ENCODE measurements around the gene ZFP42.

The ZFP42 gene

GRCh38 chr4:188008377-188008776 lies 12.8 kb downstream of the ZFP42 start:
- H2AFZ ChIP-seq (ENCODE audit: low read length) = no peak overlapping the region
- H3K79me2 ChIP-seq (ENCODE audit: low read length) = no peaks in the 10 kb centered on the region
- no peaks in the 10 kb centered on the region for H3K27me3 ChIP-seq (replicated peaks; ENCODE audit: insufficient read depth, low read length)
- no peaks in the 10 kb centered on the region for H4K20me1 ChIP-seq (ENCODE audit: insufficient read depth, low read length)
- H3K9ac ChIP-seq (ENCODE audit: low read length) = no peak overlapping the region
- H3K36me3 ChIP-seq (replicated peaks; ENCODE audit: insufficient read depth, low read length) = no peaks in the 10 kb centered on the region
- no peak overlapping the region for H3K4me2 ChIP-seq (ENCODE audit: low read depth, low read length)
- H3K9me2 ChIP-seq (replicated peaks; ENCODE audit: insufficient read depth, low read length) = no peaks in the 10 kb centered on the region
- no peaks in the 10 kb centered on the region for H3F3A ChIP-seq (ENCODE audit: insufficient read depth, low read length)
- H3K4me1 ChIP-seq (ENCODE audit: low read length) = no peaks in the 10 kb centered on the region
- H3K4me3 ChIP-seq (ENCODE audit: low read length) = no peak overlapping the region
- DNase-seq = no peak
- no peaks in the 10 kb centered on the region for H3K9me3 ChIP-seq (replicated peaks; ENCODE audit: insufficient read depth, low read length)
- H3K27ac ChIP-seq (ENCODE audit: low read length) = no peak overlapping the region
- TF ChIP-seq EZH2 (optimal IDR thresholded peaks at IDR 0.05; ENCODE audit: low read depth, low read length) (no peak), CTCF (IDR thresholded peaks at IDR 0.05; ENCODE audit: low read length) (no peak), EZH2phosphoT487 (IDR thresholded peaks at IDR 0.05; ENCODE audit: low read length) (no peak)

DNA sequence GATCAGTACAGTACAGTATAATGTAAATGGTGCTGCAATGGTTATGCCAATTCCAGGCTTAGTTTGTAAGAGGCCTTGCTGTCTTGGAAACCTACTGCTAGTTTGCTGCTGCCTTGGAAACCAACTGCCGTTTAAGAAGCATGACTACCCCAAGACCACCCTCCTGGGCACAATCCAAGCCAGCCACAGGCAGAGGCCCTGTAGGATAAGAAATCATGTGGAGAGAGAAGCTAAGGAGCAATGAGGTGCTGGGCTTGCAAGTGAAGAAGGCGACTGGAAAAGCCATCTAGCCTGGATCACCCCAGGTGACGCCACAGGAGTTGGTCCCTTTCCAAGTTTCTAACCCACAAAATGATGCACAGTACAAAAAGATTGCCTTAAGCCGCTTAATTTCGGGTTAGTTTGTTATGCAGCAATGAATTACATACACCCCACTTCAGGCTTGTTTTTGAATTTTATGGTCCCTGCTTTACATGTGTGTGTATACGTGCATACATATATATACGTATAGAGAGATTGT lies 16.9 kb downstream of the ZFP42 start:
- no peaks in the 10 kb centered on the region for H3K79me2 ChIP-seq (ENCODE audit: low read length)
- no peak overlapping the region for H3K9ac ChIP-seq (ENCODE audit: low read length)
- no peaks in the 10 kb centered on the region for H4K20me1 ChIP-seq (ENCODE audit: insufficient read depth, low read length)
- no peaks in the 10 kb centered on the region for H3K27me3 ChIP-seq (replicated peaks; ENCODE audit: insufficient read depth, low read length)
- TF ChIP-seq EZH2 (optimal IDR thresholded peaks at IDR 0.05; ENCODE audit: low read depth, low read length) (no peak), CTCF (IDR thresholded peaks at IDR 0.05; ENCODE audit: low read length) (no peak), EZH2phosphoT487 (IDR thresholded peaks at IDR 0.05; ENCODE audit: low read length) (no peak)
- no peak overlapping the region for H3K4me3 ChIP-seq (ENCODE audit: low read length)
- H3K9me3 ChIP-seq (replicated peaks; ENCODE audit: insufficient read depth, low read length) = no peaks in the 10 kb centered on the region
- H3F3A ChIP-seq (ENCODE audit: insufficient read depth, low read length) = no peaks in the 10 kb centered on the region
- no peak overlapping the region for H2AFZ ChIP-seq (ENCODE audit: low read length)
- no peak overlapping the region for H3K27ac ChIP-seq (ENCODE audit: low read length)
- no peak for DNase-seq
- H3K9me2 ChIP-seq (replicated peaks; ENCODE audit: insufficient read depth, low read length) = no peaks in the 10 kb centered on the region
- H3K4me2 ChIP-seq (ENCODE audit: low read depth, low read length) = no peak overlapping the region
- H3K4me1 ChIP-seq (ENCODE audit: low read length) = no peaks in the 10 kb centered on the region
- no peaks in the 10 kb centered on the region for H3K36me3 ChIP-seq (replicated peaks; ENCODE audit: insufficient read depth, low read length)

DNA sequence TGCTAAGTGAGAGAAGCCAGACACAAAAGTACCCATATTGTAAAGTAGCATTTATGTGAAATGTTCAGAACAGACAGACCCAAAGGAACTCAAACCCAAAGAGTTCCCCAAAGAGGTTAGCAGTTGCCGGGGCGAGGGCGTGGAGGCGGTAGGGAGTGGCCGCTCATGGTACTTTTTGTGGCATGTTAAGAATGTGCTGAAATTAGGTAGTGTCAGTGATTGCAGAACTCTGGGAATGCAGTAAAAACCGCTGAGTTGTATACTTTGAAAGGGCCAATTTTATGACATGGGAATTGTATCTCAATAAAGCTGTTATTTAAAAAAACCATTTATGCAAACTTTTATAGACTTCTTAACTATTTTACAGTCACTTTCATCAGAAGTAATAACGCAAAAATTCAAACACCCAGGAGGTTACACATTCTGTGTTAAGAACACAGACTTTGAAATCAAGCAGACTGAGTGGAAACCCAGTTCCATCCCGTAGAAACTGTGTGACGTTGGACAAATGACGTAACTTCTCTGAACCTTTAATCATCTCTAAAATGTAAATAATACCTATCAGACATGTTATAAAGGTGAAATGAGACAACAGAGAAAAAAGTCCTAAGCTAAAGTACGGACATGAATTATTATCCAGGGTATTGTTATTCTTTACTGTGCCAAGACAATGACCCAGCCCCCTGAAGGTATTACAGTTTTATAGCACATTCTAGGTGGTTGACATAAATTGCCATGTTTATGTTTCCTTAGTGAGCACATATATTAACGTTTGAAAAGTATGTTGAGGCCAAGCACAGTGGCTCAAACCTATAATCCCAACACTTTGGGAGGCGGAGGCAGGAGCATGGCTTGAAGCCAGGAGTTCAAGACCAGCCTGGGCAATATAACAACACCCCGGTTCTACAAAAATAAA lies 19.7 kb downstream of the ZFP42 start:
- Histone ChIP-seq H3K27me3 (replicated peaks; ENCODE audit: insufficient read depth, low read length) (no peaks in the 10 kb centered on the region), H3F3A (ENCODE audit: insufficient read depth, low read length) (no peaks in the 10 kb centered on the region), H3K4me3 (ENCODE audit: low read length) (no peak overlapping the region), H3K4me1 (ENCODE audit: low read length) (no peaks in the 10 kb centered on the region), H3K4me2 (ENCODE audit: low read depth, low read length) (no peak overlapping the region), H3K9me3 (replicated peaks; ENCODE audit: insufficient read depth, low read length) (no peaks in the 10 kb centered on the region), H3K79me2 (ENCODE audit: low read length) (no peaks in the 10 kb centered on the region), H4K20me1 (ENCODE audit: insufficient read depth, low read length) (no peaks in the 10 kb centered on the region), H2AFZ (ENCODE audit: low read length) (no peak overlapping the region), H3K9ac (ENCODE audit: low read length) (no peak overlapping the region), H3K36me3 (replicated peaks; ENCODE audit: insufficient read depth, low read length) (no peaks in the 10 kb centered on the region), H3K27ac (ENCODE audit: low read length) (no peak overlapping the region), H3K9me2 (replicated peaks; ENCODE audit: insufficient read depth, low read length) (no peaks in the 10 kb centered on the region)
- no peak for DNase-seq
- TF ChIP-seq CTCF (IDR thresholded peaks at IDR 0.05; ENCODE audit: low read length) (no peak), EZH2phosphoT487 (IDR thresholded peaks at IDR 0.05; ENCODE audit: low read length) (no peak), EZH2 (optimal IDR thresholded peaks at IDR 0.05; ENCODE audit: low read depth, low read length) (no peak)
